ENCODE data around the gene LCTL.

GRCh38 chr15:66594836-66595235, 29.0 kb upstream of the LCTL start:
- TF ChIP-seq, protein P1, sequence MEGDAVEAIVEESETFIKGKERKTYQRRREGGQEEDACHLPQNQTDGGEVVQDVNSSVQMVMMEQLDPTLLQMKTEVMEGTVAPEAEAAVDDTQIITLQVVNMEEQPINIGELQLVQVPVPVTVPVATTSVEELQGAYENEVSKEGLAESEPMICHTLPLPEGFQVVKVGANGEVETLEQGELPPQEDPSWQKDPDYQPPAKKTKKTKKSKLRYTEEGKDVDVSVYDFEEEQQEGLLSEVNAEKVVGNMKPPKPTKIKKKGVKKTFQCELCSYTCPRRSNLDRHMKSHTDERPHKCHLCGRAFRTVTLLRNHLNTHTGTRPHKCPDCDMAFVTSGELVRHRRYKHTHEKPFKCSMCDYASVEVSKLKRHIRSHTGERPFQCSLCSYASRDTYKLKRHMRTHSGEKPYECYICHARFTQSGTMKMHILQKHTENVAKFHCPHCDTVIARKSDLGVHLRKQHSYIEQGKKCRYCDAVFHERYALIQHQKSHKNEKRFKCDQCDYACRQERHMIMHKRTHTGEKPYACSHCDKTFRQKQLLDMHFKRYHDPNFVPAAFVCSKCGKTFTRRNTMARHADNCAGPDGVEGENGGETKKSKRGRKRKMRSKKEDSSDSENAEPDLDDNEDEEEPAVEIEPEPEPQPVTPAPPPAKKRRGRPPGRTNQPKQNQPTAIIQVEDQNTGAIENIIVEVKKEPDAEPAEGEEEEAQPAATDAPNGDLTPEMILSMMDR (IDR thresholded peaks at IDR 0.05; ENCODE audit: control extremely low read depth in 1 of 3, insufficient read depth in 1 of 3, low read depth in 1 of 3, low read length in 3 of 3): no peak
- TF ChIP-seq SIN3A (conservative IDR thresholded peaks at IDR 0.05 in 1 of 2, IDR thresholded peaks at IDR 0.05 in 1 of 2; ENCODE audit: low read depth in 1 of 2, low read length in 2 of 2): no peak
- no peak for TF ChIP-seq SUZ12 (IDR thresholded peaks at IDR 0.05; ENCODE audit: low read length)

Data from H1 (cell line).